IPS-18c (cell line): ENCODE measurements around the gene CECR2.

Experiments
- H3K4me3 ChIP-seq: 2 replicates; pipeline ENCODE4 v1.7.0; 2013; ENCODE audit warnings: low read depth, mild to moderate bottlenecking, low read length, moderate library complexity; ENCODE audit not compliant: insufficient read depth
- H3K9me3 ChIP-seq: one replicate; pipeline ENCODE4 v1.6.1; 2013; ENCODE audit warnings: mild to moderate bottlenecking, low read length, moderate library complexity; ENCODE audit not compliant: control insufficient read depth, insufficient read depth

Gene CECR2

GRCh38 chr22:17475318-17476230 lies 106.3 kb downstream of the CECR2 start:
- no peaks in the 10 kb centered on the region for H3K9me3 ChIP-seq
- no peak overlapping the region for H3K4me3 ChIP-seq

- H3K9me3 ChIP-seq: no peaks in the 10 kb centered on the region
- H3K4me3 ChIP-seq: no peak overlapping the region
These were observed 107.6 kb downstream of the CECR2 start for GRCh38 chr22:17476838-17477237.

DNA sequence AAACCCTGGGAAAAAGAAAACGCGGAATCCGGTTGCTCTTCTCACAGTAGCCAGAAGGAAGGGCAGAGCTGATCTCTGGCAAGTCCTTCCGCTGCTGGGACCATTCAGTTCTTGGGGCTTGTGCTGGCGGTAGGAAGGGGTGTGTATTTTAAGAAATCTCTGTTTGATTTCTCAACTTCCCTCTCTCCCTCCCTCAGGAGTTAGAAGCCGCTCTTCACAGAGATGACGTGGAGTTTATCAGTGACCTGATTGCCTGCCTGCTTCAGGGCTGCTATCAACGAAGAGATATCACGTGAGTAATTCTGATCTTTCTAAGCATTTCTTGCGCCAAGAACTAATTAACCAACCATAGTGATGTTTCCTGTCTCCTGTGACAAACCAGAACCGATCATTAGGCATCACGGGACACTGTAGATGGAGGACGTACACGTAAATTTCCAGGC lies 108.2 kb downstream of the CECR2 start:
- no peaks in the 10 kb centered on the region for H3K9me3 ChIP-seq
- no peak overlapping the region for H3K4me3 ChIP-seq

- no peak overlapping the region for H3K4me3 ChIP-seq
- no peaks in the 10 kb centered on the region for H3K9me3 ChIP-seq
These were observed 109.9 kb downstream of the CECR2 start for GRCh38 chr22:17479135-17479534.

GRCh38 chr22:17481424-17481823 lies 112.2 kb downstream of the CECR2 start:
- Histone ChIP-seq H3K9me3 (no peaks in the 10 kb centered on the region), H3K4me3 (no peak overlapping the region)

DNA sequence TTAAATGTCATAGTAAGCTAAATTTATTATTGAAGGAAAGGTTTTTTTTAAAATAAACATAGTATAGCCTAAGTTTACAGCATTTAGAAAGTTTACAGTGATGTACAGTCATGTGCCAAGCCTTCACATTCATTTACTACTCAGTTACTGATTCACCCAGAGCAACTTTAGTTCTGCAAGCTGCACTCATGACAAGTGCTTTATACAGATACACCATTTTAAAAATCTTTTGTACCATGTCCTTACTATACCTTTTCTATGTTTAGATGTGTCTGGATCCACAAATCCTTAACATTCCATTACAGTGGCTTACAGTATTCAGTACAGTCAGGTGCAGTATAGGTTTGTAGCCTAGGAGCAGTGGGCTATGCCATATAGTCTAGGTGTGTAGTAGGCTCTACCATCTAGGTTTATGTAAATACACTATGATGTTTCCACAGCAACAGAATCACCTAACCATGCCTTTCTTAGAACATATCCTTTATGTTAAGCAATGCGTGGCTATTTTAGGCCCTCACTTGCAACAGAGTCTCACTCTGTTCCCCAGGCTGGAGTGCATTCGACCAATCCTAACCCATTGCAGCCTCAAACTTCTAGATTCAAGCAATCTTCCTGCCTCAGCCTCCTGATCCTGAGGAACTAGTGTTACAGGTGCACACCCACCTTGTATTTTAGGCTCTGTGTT lies 114.6 kb downstream of the CECR2 start:
- Histone ChIP-seq H3K4me3 (no peak overlapping the region), H3K9me3 (no peaks in the 10 kb centered on the region)

DNA sequence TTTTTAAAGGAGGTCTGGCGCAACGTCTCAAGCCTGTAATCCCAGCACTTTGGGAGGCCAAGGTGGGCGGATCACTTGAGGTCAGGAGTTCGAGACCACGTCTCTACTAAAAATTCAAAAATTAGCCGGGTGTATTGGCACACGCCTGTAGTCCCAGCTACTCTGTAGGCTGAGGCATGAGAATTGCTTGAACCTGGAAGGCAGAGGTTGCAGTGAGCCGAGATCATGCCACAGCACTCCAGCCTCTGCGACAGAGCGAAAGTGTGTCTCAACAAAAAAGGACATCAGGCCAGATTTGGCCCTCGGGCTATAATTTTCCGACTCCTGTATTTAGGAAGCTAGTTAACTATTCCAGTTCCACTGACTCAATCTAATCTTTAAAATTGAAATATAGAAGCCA lies 115.3 kb downstream of the CECR2 start:
- no peak overlapping the region for H3K4me3 ChIP-seq
- no peaks in the 10 kb centered on the region for H3K9me3 ChIP-seq

DNA sequence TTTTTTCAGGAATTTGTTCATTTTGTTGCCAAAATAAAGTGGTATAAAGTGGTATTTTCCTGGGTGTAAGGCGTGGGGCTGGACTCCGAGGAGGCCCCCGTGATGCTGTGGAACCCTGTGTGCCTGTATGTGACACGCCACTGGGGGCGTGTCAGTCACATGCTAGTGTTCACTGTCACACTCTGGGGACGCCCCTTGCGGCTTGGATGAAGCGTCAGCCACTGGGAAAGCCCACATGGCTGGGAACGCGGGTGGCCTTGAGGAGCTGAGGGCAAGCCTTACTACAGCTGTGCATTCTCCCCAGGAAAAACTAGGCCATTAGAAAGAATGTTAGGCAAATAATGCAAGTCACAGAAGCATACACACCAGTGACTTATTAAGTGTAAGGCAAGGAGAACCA lies 117.1 kb downstream of the CECR2 start:
- Histone ChIP-seq H3K4me3 (no peak overlapping the region), H3K9me3 (no peaks in the 10 kb centered on the region)

DNA sequence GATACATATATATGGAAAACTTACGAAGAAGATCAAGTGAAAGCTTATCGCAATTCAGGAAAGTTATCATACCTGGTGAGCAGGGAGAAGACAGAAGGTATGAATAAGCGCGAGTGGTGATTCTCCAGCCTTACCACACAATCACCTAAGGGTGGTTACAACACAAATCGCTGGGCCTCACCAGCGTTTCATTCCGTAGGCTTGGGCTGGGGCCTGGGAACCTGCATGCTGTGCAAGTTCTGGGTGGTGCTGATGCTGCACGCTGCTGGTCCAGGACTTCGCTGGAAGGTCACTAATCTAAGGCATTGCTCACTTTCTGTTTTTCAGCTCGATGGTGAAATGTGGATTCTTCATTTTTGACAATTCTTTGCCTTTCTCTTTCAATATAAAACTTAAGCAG lies 117.5 kb downstream of the CECR2 start:
- Histone ChIP-seq H3K4me3 (no peak overlapping the region), H3K9me3 (no peaks in the 10 kb centered on the region)

GRCh38 chr22:17489101-17489500 lies 119.8 kb downstream of the CECR2 start:
- H3K4me3 ChIP-seq: no peak overlapping the region
- H3K9me3 ChIP-seq: no peaks in the 10 kb centered on the region

GRCh38 chr22:17491090-17491640 lies 121.9 kb downstream of the CECR2 start:
- Histone ChIP-seq H3K9me3 (no peaks in the 10 kb centered on the region), H3K4me3 (no peak overlapping the region)

DNA sequence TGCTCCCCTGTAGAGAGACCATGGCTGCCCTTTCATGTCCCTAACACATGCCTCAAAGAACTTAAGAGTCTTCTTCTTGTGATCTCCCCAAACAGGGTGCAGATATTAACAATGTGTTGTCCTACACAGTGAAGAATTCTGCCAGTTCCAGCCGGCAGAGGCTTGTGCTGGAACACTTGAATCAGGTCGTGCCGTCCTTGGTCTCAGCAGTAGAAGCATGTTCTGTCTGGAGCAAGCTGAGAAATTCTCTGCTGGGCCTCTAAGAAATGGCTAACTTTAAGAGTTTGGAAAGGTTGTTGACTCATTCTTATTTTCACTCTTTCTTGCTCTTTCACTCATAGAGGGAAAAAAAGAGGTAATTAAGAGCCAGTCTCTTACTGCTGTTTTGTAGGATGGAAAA lies 123.0 kb downstream of the CECR2 start:
- Histone ChIP-seq H3K9me3 (no peaks in the 10 kb centered on the region), H3K4me3 (no peak overlapping the region)

DNA sequence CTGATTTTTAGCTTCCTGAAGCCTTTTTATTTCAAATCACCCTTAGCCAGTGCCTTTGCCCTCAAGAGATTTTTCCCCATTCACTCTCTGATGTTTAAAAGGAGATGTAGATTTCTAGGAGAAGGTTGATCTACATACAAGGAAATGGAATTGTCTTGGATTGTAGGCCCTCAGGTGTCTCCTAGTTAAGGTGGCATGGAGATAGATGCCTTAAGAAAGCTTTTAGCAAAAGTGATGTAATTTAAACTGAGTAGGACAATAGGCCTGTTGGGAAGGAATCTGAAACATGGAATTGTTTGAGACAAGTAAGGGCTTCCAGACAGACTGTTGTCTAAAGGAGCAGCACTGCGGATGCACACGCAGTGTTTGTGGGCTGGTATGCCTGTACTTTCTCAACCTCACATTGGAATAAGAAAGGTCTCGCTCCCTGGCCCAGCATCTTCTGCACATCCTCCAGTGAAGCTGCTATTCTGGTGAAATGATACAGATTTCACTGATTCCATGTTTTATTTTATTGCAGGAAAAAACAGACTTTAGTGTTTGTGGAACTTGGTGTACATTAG lies 124.2 kb downstream of the CECR2 start:
- no peaks in the 10 kb centered on the region for H3K9me3 ChIP-seq
- no peak overlapping the region for H3K4me3 ChIP-seq

GRCh38 chr22:17496841-17497240 lies 127.6 kb downstream of the CECR2 start:
- Histone ChIP-seq H3K4me3 (no peak overlapping the region), H3K9me3 (no peaks in the 10 kb centered on the region)

DNA sequence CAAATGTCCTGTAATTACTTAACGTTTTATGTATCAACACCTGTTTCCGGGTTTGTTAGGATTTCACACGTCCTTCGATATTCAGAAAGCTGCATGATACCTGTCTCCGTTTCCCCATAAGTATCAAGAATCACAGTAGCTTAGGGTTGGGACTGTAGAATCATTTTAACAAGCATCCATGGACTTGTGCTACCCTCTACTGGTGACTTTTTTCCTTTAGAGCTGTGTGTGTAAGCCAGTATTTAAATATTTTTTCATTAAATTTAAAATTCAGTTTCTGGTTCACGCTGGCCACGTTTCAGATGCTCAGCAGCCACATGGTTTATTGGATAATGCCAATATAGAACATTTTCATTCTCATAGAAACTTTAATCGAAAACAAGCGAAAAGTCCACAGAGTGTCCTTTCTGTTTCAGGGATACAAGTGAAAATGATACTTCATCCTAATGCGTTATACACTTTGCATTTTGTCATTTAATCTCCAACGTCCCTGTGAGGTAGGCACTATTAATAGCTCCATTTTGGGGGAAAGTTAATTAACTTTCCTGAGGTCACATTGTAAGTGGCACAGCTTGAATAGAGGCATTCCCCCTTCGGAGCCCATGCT lies 132.5 kb downstream of the CECR2 start:
- H3K4me3 ChIP-seq: no peak overlapping the region
- H3K9me3 ChIP-seq: no peaks in the 10 kb centered on the region

DNA sequence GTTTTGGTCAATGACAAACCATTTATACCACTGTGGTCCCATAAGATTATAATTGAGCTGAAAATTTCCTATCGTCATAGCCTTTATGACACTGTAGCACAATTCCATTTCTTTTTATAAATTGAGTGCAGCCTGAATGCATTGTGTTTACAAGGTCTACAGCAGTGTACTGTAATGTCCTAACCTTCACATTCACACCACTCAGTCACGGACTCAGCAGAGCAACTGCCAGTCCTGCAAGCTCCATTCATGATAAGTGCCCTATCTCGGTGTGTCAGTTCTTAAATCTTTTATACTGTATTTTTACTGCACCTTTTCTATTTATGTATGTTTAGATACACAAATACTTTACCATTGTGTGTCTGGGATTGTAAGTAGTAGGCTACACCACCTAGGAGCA lies 138.8 kb downstream of the CECR2 start:
- H3K9me3 ChIP-seq: peaks cover 2% of the 10 kb centered on the region
- no peak overlapping the region for H3K4me3 ChIP-seq

DNA sequence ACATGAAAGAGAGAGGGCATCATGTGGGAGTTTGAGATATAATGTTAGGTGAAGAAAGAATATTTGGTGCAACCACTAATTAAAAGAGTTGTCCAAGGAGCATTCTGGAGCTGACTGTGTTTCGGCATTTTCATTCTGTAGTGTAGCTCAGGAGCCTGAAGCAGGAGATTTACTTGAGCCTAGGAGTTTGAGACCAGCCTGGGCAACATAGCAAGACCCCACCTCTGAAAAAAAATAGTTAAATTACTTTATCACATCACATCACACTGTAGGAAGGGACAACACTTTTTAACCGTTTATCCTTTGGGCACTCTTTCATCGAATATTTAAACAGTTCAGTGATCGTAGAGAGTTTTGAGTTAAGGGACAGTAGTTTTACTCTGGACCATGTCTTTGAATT lies 143.7 kb downstream of the CECR2 start:
- Histone ChIP-seq H3K9me3 (peaks cover 2% of the 10 kb centered on the region), H3K4me3 (no peak overlapping the region)
